Placental pericyte (primary cell): ENCODE results near the gene PHYH. TPM values are rescaled to one million over a fixed set of nuclear protein-coding genes. Genes with fewer than 3 reads are reported as not detected.

Experiments
- total RNA-seq: library from RNA; depleted of rRNA; stranded (reverse); fragments of >200 nt; gene quantifications from 2 replicates; pipeline ENCODE4 v1.2.3, GENCODE V29; 2012

Gene PHYH
- 10.0 and 12.0 TPM in 2 replicates for total RNA-seq

GRCh38 chr10:13299437-13300287 is at the start of gene PHYH:
Gene PHYH (minus strand): TSS chr10:13300064. CDS start chr10:13300042, 22 bp downstream.

GRCh38 chr10:13348216-13349017 is 48.6 kb upstream of the PHYH start, which contains the start of gene SEPHS1:
Gene SEPHS1 (minus strand): TSS chr10:13348293. CDS start chr10:13344950, 3,343 bp downstream.

GRCh38 chr10:13234172-13234571 is 65.7 kb downstream of the PHYH start, which contains the start of gene UCMA:
Gene UCMA (minus strand): TSS chr10:13234374. CDS start chr10:13234258, 116 bp downstream.

Other genes starting within 250 kb of the PHYH start
- 74.7 and 184 TPM in 2 replicates for gene OPTN, start 199.9 kb downstream of the PHYH start, total RNA-seq
- 0.44 and 21.8 TPM in 2 replicates for gene MCM10, start 138.5 kb downstream of the PHYH start, total RNA-seq
- gene UCMA, start 65.7 kb downstream of the PHYH start, total RNA-seq = not detected in 2 replicates
- 20.1 and 37.8 TPM in 2 replicates for gene SEPHS1, start 48.2 kb upstream of the PHYH start, total RNA-seq
- 1.0 and 10.5 TPM in 2 replicates for gene BEND7, start 228.9 kb upstream of the PHYH start, total RNA-seq